Stimulated activated CD8-positive, alpha-beta memory T cell treated with anti-CD3 and anti-CD28 coated beads, Interleukin-12 subunit alpha, Interleukin-12 subunit beta, amount 100 ng/mL, for 1 hour (primary cell): Measurements from ENCODE around the gene CPZ.

Experiments
- DNase-seq: peaks from one replicate; pipeline ENCODE4 v3.0.0-alpha.2; 2020; ENCODE audit warnings: low read depth

Gene CPZ

DNA sequence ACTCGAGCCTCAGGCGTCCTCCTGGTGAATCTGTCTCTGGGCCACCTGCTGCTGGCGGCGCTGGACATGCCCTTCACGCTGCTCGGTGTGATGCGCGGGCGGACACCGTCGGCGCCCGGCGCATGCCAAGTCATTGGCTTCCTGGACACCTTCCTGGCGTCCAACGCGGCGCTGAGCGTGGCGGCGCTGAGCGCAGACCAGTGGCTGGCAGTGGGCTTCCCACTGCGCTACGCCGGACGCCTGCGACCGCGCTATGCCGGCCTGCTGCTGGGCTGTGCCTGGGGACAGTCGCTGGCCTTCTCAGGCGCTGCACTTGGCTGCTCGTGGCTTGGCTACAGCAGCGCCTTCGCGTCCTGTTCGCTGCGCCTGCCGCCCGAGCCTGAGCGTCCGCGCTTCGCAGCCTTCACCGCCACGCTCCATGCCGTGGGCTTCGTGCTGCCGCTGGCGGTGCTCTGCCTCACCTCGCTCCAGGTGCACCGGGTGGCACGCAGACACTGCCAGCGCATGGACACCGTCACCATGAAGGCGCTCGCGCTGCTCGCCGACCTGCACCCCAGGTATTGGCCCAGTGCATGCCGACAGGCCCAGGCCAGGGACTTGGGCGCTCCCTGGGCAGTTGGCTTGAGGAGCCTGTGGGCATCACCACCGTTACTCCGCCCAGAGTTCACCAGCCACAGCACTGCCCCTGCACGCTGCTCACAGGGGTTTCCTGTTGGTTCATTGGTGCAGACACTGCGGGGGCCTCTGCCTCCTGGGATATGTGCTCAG, 11.3 kb upstream of the CPZ start:
- DNase-seq, result no peak

DNA sequence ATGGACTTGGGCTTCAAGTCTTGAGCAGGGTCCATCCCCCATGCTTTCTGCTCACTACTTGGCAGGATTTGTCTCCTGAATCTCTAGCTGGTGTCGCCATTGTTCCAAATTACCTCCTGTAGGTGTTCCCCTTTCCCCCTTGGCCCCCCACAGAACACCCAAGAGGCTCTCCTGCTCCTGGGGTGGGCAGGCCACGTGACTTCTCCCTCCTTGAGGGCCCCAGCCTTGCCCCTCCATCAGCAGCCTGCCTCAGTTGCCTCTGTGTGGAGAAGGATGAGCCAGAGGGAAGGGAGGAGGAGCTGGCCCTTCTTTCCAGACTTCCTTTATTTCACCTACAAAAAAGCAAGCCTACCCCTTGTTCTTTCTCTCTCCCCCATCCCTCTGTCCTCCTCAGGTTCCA, 10.5 kb upstream of the CPZ start:
- DNase-seq, result no peak

DNA sequence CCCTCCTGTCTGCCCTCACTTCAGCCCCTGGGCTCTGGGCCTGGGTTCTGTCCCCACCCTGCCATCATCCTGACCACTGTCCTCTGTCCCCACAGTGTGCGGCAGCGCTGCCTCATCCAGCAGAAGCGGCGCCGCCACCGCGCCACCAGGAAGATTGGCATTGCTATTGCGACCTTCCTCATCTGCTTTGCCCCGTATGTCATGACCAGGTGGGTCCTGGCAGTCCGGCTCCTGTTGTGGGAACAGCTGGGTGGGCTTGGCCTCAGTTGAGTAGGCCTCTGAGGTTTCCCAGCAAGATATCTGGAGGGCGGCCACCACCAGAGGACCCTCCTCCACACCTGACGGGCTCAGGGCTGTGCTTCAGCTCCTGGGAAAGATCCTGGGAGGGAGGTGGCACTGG, 10.1 kb upstream of the CPZ start:
- DNase-seq, result no peak

DNA sequence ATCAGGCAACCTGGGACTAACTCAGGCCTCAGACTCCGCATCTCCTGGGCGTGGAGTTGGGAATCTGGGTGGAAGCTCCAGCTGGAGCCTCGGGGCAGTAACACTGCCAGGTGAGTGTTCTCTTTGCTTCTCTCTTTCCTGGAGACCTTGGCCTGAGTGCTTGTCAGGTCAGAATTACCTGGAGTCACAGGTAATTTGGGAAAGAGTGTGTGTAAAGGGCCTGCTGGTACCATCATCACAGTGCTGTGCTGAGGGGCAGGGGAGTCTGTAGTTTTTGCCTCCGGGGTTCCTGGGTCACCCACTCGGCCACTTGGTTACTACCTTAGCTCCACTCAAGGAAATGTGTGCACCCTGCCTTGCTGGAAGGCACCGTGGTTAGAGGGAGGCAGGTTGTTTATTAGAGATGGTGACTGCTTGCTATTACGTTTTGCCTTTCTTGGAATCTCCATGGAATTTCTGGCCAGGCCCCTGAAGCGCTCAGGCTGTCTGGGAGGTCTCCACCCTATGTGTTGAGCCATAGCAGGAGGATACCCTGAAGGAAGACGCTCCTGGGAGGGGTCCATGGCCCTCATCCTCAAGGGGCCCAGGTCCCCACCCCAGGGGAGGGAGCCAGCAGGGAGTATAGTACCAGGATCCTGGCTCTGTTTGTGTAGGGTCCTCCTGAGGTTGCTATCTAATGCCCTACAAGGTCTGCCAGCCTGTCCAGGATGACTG, 9.5 kb upstream of the CPZ start:
- no peak for DNase-seq

DNA sequence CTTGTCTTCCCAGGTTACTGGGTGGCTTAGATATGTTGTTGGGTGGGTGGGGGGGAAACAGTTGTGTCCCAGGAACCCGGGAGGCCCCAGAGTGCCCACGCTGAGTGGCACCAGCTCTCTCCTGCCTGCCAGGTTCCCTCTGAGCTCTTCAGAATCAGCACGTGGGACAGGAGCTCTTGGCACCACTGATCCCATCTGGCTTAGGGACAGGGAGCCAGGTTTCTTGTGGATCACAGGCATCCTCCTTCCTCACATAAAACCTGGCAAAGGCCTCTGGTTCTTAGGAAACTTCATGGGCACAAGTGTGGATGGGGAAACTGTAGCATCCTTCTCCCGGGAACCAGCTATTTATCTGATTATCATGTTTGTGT, 8.9 kb upstream of the CPZ start:
- DNase-seq, result no peak

DNA sequence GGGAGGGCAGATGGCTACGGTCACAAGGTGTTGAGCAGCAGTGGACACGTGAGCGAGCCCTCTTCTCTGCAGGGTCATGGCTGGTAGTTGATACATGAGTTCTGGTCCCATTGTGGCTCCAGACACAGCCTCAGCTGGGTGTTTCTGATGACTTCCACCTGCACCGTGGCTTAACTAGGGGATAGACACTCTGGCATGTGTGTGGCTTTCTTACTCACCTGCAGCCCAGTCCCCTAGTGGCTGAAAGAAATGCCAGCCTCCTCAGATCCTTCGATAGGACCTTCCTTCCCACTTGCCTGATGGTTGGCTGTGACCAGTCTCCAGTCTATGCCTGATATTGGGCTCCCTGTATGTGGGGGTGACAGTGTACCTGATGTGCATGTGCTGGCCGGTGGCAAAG, 7.4 kb upstream of the CPZ start:
- no peak for DNase-seq

DNA sequence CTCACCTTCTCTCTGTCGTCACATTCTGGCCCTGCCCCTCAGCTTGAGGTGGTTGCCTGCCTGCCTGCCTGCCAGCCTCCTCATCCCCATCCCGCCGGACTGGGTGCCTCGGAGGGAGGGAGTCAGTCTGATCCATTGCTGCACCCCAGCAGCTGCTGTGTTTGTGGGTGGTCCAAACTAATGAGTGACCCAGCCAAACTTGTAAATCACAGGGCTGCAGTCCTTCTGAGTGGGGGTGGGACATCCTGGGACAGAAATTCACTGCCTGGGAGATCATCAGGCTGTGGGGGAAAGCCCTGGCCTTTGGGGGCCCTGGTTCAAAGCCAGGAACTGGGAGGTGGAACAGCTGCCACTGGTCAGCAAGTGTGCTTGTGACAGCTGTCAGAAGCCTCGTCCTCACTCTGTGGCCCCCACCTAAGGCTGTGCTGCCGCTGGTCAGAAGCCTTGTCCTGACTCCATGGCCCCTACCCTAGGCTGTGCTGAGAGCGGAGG, 6.8 kb upstream of the CPZ start:
- DNase-seq, result no peak

DNA sequence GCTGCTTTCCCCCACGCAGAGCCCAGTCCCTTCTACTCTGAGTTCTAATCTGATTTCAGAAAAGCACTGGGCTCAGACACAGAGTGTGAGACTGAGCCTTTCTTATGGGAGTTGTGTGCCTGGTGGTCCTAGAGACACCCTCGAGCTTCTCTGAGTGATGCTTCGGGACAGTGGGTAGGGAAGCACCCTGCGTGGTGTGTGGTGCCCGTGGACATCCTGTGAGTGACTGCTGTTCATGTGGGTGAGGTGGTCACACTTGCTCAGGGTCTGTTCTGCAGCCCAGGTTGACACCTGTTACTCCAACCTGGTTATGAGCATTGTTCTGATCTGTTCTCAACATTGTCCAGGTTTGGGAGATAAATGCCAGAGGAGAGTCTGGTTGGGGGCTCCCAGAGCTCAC, 6.3 kb upstream of the CPZ start:
- DNase-seq, result no peak

DNA sequence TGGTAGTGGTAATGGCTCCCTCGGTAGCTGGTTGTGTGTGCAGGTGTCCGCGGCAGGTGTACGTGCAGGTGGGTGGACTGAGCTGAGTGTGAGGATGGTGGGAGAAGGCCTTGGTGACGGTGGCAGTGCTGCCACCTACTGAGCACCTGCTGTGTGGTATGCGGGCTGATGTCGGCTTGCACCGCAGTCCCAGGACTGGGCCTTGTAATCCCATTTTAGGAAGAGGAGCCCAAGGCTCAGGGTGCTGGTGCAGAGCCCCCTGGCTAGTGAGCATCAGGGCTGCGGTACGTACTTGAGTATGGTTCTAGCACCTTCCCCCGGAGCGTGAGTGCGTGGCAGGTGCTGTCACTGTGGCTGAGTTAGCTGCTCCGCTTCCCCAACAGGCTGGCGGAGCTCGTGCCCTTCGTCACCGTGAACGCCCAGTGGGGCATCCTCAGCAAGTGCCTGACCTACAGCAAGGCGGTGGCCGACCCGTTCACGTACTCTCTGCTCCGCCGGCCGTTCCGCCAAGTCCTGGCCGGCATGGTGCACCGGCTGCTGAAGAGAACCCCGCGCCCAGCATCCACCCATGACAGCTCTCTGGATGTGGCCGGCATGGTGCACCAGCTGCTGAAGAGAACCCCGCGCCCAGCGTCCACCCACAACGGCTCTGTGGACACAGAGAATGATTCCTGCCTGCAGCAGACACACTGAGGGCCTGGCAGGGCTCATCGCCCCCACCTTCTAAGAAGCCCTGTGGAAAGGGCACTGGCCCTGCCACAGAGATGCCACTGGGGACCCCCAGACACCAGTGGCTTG, 5.7 kb upstream of the CPZ start:
- DNase-seq, result no peak

DNA sequence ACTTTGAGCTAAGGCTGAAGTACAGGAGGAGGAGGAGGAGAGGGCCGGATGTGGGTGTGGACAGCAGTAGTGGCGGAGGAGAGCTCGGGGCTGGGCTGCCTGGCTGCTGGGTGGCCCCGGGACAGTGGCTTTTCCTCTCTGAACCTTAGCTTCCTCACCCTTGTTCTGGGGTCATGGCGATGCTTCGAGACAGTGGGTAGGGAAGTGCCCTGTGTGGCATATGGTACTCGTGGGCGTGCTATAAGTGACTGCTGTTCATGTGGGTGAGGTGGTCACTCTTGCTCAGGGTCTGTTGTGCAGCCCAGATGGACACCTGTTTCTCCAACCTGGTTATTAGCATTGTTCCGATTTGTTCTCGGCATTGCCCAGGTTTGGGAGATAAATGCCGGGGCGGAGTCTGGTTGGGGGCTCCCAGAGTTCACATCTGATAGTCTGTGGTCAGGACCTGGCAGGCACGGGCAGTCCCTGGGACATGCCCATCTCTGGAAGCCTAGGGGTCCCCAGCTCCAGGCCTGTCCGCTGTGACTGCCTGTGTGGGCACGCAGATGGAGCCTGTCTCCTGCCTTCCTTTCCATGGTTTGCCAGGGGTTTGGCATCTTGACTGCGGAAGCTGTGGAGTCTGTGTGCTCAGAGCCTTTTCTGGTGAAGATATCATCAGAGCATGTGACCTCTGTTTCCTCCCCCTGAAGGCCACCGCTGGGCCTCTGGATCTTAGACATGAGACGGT, 4.9 kb upstream of the CPZ start:
- no peak for DNase-seq

DNA sequence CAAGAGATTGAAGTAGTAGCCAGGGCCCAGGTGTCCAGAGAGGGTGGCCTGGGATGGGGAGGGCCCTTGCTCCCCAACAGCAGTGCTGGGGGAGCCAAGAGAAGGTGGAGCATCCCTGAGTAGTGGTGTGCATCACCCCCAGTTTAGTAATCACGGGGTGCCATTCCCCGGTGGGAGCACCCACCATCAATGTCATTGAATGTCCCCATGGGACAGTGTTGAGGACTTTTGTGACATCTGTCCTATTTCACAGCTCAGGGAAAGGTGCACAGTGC, 4.4 kb upstream of the CPZ start:
- no peak for DNase-seq

DNA sequence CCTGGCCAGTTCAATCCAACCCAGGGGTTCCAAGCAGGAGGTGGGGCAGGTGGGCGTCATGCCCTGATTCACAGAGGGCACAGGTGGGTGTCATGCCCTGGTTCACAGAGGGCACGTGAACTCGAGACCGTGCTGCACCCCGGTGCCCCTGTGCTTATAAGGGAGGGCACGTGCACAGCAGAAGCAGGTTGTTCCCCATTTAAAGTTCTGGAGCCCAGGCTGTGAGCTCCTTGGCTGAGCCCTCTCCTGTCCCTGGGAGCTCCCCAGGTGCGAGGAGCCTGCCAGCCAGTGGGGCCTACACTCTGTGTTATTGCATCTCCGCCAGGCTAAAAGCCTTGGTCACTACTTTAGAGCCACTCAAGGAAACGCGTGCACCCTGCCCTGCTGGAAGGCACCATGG, 3.2 kb upstream of the CPZ start:
- no peak for DNase-seq

DNA sequence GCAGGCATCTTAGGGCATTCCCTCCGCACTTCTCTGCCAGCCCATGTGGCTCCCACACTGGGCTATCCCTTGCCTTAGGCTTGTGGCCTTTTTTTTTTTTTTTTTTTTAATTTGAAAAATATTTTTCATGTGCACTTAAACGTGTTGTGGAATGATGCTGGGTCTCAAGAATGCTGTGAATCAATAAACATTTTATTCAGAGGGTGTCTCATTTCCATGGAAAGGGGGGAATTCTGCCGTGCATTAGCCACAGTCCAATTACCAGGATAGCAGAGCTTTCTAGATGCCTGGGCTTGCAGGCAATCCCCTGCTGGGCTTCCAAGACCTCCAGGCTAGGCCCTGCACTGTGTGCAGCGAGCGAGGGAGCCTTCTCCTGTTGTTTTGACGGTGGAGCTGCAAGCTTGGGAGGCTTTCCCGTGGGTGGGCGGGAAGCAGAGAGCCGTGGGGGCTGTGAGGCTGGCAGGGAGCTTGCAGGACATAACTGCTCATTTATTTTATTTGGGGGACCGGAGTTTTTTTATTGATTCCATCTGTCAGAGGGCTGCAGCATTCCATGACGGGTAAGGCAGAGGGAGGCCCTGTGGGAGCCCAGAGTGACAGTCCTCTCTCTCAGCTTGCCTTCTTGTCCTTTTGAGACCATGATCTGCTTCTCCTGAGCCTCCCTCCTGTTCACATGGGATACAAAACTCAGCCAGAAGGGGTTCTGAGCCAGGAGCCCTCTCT, 2.6 kb upstream of the CPZ start:
- DNase-seq, result no peak

DNA sequence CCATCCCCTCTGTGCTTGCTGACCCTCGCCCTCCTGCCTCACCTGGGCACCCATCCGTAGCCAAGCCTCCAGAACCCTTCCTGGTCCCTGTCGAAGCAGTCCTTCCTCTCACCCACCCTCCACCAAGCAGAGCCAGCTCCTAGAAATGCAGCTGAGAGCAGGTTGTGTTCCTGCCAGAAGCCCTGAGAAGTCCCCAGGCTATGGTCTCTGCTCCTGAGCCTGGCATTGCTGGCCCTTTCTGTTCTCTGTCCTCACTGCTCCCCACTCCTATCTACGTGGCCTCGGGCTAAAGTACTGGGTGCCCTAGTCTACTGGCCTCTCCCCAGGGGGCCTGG, 2.1 kb upstream of the CPZ start:
- DNase-seq, result no peak

DNA sequence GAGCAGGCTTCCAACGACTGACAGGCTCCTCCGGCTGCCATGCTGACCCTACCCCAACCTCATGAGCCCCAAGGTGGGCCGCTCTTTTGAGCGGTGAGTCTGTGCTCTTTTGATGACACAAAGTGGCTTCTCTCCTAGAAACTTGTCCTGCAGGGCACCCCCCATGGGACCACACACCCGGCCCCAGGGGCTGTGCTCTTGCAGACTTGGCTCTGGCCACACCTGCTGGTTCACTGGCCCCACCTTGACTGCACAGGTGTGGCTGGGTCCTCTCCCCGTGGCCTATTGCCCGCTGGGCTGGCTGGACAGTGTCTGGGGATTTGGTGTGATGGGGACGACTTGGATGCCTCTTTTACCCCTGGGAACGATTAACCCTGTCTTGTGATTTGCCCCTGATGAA, 1.5 kb upstream of the CPZ start:
- DNase-seq, result no peak

DNA sequence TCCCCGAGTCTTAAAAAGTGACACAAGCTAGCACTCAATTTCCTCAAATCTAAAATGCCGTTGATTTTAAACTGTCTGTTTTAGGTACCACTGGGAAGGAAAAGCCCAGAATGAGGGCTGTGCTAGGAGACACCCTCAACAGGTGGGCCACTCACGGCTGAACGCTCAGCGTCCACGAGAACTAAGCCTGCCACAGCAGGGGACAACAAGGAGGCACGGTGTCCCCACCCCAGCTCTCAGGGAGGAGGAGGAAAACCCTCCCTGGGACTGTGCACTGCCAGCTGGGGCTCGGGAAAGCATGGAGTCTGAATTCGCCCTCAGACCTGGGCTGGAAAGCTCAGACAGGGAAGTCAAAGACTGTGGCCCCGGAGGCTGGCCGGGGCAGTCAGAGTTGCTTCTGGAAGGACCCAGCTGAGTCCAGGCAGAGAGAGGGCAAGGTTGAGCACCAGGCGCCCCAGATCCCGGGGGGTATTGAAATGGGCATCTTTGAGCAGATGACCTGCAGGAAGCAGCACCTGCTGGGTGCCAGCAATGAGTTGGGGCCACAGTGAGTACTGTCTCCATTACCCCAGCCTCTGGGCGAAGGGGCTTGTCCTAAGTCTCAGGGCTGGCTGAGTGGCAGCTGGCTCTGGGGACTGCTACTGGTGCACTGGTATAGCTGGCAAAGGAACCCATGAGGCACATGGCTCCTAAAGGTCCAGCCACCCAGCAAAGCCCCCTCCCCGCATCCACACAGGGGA, 769 bp upstream of the CPZ start:
- DNase-seq, result no peak

DNA sequence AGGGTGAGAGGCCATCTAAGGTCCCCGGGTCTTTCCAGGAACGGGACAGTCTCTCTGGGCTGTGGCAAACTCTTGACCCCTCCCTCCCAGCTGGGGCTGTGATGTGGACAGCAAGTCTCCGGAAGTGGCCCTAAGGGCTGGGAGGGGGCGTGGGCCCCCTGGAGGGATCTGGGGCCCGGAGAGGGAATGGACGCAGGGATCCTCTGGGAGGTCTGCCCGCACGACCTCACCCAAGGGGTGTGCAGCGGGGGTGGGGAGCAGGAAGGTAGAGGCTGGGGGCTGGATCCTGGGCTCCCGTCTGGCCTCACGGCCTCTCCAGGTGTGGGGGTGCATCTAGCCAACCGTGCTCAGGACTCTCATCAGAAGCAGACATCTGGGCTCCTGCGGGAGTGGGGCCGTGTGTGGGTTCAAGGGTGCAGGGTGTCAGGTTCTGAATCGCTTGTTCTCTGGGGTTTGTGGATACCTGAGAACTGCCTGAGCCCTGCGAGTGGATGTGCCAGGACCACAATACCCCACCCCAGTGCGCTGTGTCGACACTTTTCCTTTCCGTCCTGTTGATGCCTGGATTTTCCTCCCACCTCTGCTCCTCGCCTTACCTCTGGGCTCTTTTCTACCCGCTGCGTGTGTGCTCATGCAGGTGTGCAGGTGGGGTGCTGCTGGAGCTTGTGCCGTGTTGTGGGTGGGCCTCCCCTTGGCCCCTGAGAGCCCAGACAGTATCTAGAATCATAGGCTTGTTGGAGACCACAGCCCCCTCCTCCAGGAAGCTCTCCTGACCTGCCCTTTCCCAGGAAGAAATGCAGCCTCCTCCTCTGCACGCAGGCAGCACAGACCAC, 915 bp downstream of the CPZ start:
- no peak for DNase-seq

DNA sequence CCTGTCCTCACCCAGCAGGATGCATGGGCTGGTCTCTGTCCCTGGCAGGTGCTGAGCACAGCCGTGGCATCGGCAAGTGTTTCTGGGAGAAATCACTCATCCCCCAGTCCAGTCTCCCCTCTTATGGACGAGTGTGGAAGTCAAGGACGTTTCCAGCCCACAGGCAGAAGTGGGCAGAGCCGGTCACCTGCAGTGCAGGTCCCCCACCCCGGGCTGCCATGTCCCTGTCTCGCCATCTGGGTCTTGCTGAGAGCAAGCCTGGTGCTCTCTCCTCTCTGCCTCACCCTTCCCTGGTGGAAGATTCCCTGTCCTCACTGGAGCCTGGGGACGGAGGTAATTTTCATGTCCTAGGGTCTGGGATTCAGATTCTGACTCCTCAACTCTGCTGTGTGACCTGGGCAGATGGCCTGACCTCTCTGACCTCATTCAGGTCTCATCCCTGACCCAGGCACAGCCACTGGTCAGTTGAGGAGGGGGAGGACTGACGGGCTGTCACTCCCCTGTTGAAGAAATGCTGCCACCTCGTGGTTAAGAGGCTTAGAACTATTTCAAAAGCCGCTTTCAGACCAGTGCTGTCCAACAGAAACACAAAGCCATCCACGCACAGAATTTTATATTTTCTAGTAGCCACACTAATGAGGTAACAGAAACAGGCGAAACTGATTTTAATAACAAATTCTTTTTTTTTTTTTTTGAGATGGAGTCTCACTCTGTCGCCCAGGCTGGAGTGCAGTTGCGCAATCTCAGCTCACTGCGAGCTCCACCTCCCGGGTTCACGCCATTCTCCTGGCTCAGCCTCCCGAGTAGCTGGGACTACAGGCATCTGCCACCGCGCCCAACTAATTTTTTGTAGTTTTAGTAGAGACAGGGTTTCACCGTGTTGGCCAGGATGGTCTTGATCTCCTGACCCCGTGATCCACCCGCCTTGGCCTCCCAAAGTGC, 1.8 kb downstream of the CPZ start:
- DNase-seq, result no peak
